Lower leg skin (tissue), 3 donors: Measurements from ENCODE around the gene SYCP2.
"Not testable (repeated sequence)": the region's sequence is repeated elsewhere in the genome, so short reads cannot be mapped to it uniquely, and the experiment has no call there.

ENCODE experiments used
- POLR2A ChIP-seq, 2 donors: fragments of 450-650 bp; IDR thresholded peaks; one replicate each; pipeline ENCODE4 v1.6.1; 2016 to 2017; ENCODE audit warnings: antibody characterized with exemption in 2 of 2, mild to moderate bottlenecking in 1 of 2, moderate library complexity in 1 of 2
- TF ChIP-seq, protein P1 (sequence below), 3 donors: fragments of 450-650 bp; IDR thresholded peaks; one replicate each; pipeline ENCODE4 v1.5.1; 2016; ENCODE audit warnings: antibody characterized with exemption in 3 of 3, mild to moderate bottlenecking in 3 of 3, moderate library complexity in 2 of 3

DNA sequence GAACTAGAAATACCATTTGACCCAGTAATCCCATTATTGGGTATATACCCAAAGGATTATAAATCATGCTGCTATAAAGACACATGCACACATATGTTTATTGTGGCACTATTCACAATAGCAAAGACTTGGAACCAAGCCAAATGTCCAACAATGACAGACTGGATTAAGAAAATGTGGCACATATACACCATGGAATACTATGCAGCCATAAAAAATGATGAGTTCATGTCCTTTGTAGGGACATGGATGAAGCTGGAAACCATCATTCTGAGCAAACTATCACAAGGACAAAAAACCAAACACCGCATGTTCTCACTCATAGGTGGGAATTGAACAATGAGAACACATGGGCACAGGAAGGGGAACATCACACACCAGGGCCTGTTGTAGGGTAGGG is 76.9 kb downstream of the SYCP2 start:
- TF ChIP-seq, protein P1, sequence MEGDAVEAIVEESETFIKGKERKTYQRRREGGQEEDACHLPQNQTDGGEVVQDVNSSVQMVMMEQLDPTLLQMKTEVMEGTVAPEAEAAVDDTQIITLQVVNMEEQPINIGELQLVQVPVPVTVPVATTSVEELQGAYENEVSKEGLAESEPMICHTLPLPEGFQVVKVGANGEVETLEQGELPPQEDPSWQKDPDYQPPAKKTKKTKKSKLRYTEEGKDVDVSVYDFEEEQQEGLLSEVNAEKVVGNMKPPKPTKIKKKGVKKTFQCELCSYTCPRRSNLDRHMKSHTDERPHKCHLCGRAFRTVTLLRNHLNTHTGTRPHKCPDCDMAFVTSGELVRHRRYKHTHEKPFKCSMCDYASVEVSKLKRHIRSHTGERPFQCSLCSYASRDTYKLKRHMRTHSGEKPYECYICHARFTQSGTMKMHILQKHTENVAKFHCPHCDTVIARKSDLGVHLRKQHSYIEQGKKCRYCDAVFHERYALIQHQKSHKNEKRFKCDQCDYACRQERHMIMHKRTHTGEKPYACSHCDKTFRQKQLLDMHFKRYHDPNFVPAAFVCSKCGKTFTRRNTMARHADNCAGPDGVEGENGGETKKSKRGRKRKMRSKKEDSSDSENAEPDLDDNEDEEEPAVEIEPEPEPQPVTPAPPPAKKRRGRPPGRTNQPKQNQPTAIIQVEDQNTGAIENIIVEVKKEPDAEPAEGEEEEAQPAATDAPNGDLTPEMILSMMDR (IDR thresholded peaks at IDR 0.05) = not testable (repeated sequence)
- TF ChIP-seq POLR2A (IDR thresholded peaks at IDR 0.05) = not testable (repeated sequence)
